ENCODE measurements around the gene KRTAP13-3. TPM values are rescaled to one million over a fixed set of nuclear protein-coding genes. Genes with fewer than 3 reads are reported as not detected.

The KRTAP13-3 gene
- total RNA-seq, 1 donor from 2014 or later = not detected

GRCh38 chr21:30391492-30392025 lies 34.2 kb downstream of the KRTAP13-3 start:
- no peak for DNase-seq (ENCODE audit: low spot score)
- H3K4me3 Mint-ChIP-seq (ENCODE audit: unreplicated experiment) = no peak overlapping the region
- no peaks in the 10 kb centered on the region for H3K36me3 Mint-ChIP-seq (ENCODE audit: low read depth)
- H3K4me1 Mint-ChIP-seq (ENCODE audit: low read depth) = no peaks in the 10 kb centered on the region
- TF ChIP-seq CTCF (IDR thresholded peaks at IDR 0.05) = no peak
- peaks cover 6% of the 10 kb centered on the region for H3K27me3 Mint-ChIP-seq (ENCODE audit: low read depth)
- peaks cover 14% of the 10 kb centered on the region for H3K9me3 Mint-ChIP-seq (ENCODE audit: low read depth)
- H3K27ac Mint-ChIP-seq (ENCODE audit: unreplicated experiment) = no peak overlapping the region

- no peak for DNase-seq (ENCODE audit: low spot score)
- no peak for TF ChIP-seq CTCF (IDR thresholded peaks at IDR 0.05)
- Mint-ChIP-seq H3K36me3 (ENCODE audit: low read depth) (no peaks in the 10 kb centered on the region), H3K4me1 (ENCODE audit: low read depth) (no peaks in the 10 kb centered on the region), H3K9me3 (ENCODE audit: low read depth) (no peaks in the 10 kb centered on the region), H3K4me3 (ENCODE audit: unreplicated experiment) (no peak overlapping the region), H3K27me3 (ENCODE audit: low read depth) (peaks cover 6% of the 10 kb centered on the region), H3K27ac (ENCODE audit: unreplicated experiment) (no peak overlapping the region)
Observed at GRCh38 chr21:30382201-30382600, 43.5 kb downstream of the KRTAP13-3 start.

Other genes with a start within 250 kb of the KRTAP13-3 start
- not detected in 3 replicates for gene CLDN8, start 209.8 kb downstream of the KRTAP13-3 start, total RNA-seq
- not detected in 3 replicates for gene KRTAP24-1, start 143.0 kb downstream of the KRTAP13-3 start, total RNA-seq
- gene KRTAP25-1, start 136.4 kb downstream of the KRTAP13-3 start, total RNA-seq = not detected in 3 replicates
- gene KRTAP26-1, start 105.6 kb downstream of the KRTAP13-3 start, total RNA-seq = not detected in 3 replicates
- not detected in 3 replicates for gene KRTAP27-1, start 88.2 kb downstream of the KRTAP13-3 start, total RNA-seq
- not detected in 3 replicates for gene KRTAP23-1, start 77.3 kb downstream of the KRTAP13-3 start, total RNA-seq
- not detected in 3 replicates for gene KRTAP13-2, start 53.7 kb downstream of the KRTAP13-3 start, total RNA-seq
- not detected in 3 replicates for gene KRTAP13-1, start 29.9 kb downstream of the KRTAP13-3 start, total RNA-seq
- gene KRTAP13-4, start 4.3 kb upstream of the KRTAP13-3 start, total RNA-seq = not detected in 3 replicates
- gene KRTAP15-1, start 14.3 kb upstream of the KRTAP13-3 start, total RNA-seq = not detected in 3 replicates
- not detected in 3 replicates for gene KRTAP19-1, start 54.4 kb upstream of the KRTAP13-3 start, total RNA-seq
- gene KRTAP19-2, start 61.5 kb upstream of the KRTAP13-3 start, total RNA-seq = not detected in 3 replicates
- gene KRTAP19-3, start 66.1 kb upstream of the KRTAP13-3 start, total RNA-seq = not detected in 3 replicates
- not detected in 3 replicates for gene KRTAP19-4, start 71.2 kb upstream of the KRTAP13-3 start, total RNA-seq
- not detected in 3 replicates for gene KRTAP19-5, start 76.2 kb upstream of the KRTAP13-3 start, total RNA-seq
- not detected in 3 replicates for gene KRTAP19-6, start 115.9 kb upstream of the KRTAP13-3 start, total RNA-seq
- gene KRTAP19-7, start 135.4 kb upstream of the KRTAP13-3 start, total RNA-seq = not detected in 3 replicates
- gene KRTAP22-2, start 164.5 kb upstream of the KRTAP13-3 start, total RNA-seq = not detected in 3 replicates
- gene KRTAP6-3, start 166.5 kb upstream of the KRTAP13-3 start, total RNA-seq = not detected in 3 replicates
- gene KRTAP6-2, start 173.0 kb upstream of the KRTAP13-3 start, total RNA-seq = not detected in 3 replicates
- gene KRTAP22-1, start 175.2 kb upstream of the KRTAP13-3 start, total RNA-seq = not detected in 3 replicates
- gene KRTAP6-1, start 188.0 kb upstream of the KRTAP13-3 start, total RNA-seq = not detected in 3 replicates
- gene KRTAP20-1, start 190.5 kb upstream of the KRTAP13-3 start, total RNA-seq = not detected in 3 replicates
- gene KRTAP20-4, start 194.7 kb upstream of the KRTAP13-3 start, total RNA-seq = not detected in 3 replicates
- gene KRTAP20-2, start 209.3 kb upstream of the KRTAP13-3 start, total RNA-seq = not detected in 3 replicates
- gene KRTAP20-3, start 216.9 kb upstream of the KRTAP13-3 start, total RNA-seq = not detected in 3 replicates

All from chondrocyte (in vitro differentiated cells).